HG03521 (cell line): ENCODE data around the gene KANK2.
A peak's percentile ranks its signal among the peaks of the same experiment; 100 is the strongest.
"Not testable (repeated sequence)": the region's sequence is repeated elsewhere in the genome, so short reads cannot be mapped to it uniquely, and the experiment has no call there.

Experiments used
- ATAC-seq: cut with Tn5 transposase; IDR thresholded peaks from one replicate; pipeline ENCODE4 v1.9.1; 2021; ENCODE audit warnings: mild to moderate bottlenecking, moderate library complexity; ENCODE audit not compliant: unreplicated experiment

KANK2 gene

DNA sequence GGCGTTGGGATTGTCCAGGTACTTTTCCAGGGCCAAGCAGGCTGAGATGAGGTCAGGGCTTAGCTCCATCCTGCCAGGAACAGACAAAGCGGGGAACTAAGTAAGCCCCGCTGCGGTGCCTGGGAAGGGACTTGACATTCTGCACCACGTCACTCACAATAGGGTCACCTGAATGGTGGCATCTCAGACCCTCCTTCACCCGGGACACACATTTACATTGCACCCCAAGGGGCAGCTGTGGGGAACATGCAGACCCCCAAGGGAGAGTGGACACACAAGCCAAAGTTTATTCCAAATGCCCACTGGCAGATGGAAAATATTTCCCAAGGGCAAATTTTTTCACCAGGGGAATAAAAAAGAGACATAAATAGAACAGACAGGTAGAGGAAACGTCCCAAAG is 21.4 kb downstream of the KANK2 start:
- ATAC-seq: no peak

DNA sequence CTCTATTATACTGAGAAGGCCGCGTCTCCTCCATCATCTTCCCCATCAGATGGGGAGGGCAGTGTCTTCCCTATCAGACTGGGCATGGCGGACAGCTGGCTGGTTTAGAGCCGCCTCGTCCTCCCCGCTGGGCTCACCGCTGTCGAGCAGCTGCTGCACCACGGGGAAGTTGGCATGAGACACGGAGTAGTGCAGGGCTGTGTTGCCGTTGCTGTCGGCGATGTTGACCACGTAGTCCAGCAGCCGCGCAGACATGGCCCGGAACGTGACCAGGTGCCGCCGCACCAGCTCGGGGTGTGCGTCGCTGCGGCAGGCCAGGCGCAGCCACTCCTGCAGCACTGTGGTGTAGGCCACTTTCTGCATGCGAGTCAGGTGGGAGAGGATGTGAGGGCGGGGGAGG is 23.0 kb downstream of the KANK2 start:
- ATAC-seq: no peak

DNA sequence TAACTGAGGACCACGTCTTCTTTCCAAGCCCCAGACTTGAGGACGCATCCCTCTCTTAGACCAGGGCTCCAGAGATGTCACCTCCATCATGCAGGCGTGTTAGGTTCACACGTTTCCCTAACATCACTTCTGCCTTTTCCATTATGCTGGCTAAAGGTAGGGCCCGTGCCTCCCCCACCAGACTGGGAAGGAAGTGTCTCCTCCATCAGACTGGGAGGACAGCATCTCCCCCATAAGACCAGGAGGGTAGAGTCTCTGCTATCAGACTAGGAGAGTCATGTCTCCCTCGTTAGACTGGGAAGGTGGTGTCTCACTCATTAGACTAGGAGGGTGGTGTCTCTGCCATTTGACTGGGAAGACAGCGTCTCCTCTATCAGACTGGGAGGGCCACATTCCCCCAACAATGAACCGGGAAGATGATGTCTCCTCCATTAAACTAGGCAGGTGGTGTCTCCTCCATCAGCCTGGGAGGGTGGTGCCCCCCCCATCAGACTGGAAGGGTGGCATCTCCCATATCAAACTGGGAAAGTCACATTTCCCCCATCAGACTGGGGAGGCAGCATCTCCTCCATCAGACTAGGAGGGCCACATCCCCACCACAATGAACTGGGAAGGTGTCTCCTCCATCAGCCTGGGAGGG is 23.7 kb downstream of the KANK2 start:
- no peak for ATAC-seq

DNA sequence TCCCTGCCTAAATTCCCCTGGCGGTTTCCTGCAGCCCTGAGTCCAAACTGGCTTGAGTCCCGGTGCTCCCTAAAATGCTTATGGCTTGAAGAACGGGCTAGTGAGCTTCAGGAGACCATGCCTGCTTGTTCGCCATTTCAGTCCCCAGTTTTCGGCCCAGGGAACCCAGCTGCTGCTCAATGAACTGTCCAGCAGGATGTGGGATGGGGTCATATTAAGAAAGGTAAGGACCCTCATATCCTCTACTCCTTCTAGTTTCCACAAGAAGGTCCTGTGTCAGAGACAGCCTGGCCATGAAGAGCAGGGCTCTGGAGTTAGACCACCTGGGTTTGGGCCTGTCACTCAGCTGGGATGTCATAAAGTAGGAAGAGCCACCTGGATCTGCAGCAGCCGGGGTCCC is 24.8 kb downstream of the KANK2 start:
- no peak for ATAC-seq

DNA sequence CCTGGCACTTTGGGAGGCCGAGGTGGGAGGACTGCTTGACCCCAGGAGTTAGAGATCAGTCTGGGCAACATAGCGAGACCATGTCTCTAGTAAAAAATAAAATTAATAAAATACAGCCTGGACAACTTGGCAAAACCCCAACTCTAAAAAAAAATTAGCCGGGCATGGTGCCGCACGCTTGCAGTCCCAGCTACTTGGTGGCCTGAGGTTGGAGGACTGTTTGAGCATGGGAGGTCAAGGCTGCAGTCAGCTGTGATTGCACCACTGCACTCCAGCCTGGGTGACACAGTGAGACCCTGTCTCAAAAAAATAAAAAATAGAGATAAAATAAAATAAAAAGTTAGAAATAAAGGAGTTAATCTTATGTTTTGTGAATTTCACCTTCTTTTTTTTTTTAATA is 26.2 kb downstream of the KANK2 start:
- no peak for ATAC-seq

DNA sequence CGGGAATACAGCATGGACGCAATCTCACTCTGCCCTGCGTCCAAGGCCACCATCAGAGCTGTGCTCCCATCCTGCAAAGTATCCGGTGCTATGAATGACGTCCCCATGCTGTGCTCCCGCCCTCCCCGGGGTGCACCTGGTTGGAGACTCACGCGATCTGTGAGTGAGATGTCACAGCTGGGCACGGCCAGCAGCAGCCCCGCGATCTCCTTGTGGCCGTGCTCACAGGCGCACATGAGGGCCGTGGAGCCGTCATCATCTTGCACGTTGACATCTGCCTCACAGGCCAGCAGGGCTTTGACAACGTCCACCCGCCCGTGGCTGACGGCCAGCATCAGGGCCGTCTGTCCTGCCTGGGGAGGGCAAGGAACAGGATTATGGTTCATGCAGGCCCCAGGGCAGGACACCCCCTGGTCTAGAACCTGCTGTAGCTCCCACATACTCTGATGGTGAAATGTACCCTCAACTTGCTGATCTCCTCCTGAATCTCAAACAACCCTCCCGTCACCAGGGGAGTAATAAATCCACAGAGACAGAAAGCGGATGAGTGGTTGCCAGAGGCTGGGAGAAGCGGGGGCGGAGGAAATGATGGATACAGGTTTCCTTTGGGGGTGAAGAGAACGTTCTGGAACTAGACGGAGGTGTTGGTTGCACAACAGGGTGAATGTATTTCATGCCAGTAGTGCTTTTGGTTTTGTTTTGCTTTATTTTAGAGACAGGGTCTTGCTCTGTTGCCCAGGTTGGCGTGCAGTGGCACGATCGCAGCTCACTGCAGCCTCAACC is 27.3 kb downstream of the KANK2 start:
- ATAC-seq: no peak

DNA sequence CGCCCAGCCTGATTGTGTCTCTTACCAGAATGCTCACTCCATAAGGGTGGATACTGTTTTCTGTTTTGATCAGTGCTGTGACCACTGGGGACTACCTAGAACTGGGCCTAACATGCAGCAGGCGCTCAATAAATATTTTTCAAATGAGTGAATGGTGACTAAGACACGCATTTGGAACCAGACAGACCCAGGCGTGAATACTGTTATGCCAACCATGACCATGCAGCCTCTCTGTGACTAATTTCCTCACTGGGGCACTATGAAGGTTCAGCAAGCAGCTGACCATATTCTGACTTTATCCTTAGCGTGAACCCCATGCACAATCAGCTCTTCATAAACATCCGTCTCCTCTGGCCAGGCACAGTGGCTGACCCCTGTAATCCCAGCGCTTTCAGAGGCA is 28.8 kb downstream of the KANK2 start:
- no peak for ATAC-seq

DNA sequence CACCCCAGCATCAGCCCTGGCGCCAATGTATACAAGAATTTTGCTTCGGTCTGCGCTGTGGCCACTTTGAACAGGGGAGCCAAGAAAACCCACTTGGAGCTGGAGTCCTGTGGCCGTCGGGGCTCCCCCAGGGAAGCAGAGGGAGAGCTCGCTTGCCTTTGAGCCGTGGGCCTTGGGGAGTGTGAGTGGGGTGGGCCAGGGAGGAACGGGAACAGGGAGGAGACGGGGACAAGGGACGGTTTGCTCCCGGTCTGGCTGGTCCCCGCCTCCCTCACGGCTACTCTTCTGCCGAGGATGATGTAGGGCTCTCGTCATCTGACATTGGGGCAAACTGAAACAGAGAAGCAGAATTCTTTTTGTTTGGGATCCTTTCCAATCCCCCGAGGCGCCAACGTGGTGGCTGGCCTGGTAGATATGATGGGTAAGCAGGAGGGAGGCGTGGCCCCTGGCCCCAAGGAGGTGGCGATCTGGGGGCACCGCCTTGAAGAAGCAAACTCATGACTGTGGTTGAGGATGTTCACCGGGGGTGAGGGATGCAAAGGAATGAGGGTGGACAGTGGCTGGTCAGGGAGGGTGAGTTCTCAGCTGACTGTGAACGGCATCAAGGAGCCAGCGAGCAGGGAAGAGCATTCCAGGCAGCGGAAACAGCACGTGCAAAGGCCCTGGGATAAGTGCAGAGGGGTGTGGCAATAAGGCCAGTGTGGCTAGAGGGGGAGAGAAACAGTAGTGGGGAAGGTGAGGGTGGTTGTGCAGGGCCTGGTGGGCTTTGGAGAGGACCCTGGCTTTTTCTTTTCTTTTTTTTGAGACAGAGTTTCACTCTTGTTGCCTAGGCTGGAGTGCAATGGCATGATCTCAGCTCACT is 30.8 kb downstream of the KANK2 start:
- no peak for ATAC-seq

DNA sequence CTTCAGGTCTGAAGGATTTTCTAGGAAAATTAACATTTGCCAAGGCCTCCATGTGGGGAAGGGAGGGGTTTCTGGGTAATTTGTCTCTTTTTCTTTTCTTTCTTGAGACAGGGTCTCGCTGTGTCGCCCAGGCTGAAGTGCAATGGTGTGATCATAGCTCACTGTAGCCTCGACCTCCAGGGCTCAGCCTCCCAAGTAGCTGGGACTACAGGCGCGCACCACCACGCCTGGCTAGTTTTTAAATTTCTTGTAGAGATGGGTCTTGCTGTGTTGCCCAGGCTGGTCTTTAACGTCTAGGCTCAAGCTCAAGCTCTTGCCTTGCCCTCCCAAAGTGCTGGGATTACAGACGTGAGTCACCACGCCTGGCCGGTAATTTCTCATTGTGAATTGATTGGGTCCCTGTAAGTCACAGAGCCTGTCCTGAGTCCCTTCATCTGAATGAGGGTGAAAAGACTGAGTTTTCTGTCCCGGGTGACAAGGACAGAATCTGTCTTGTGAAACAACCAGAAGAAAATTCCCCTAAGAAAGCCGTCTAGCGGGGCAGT is 31.8 kb downstream of the KANK2 start:
- no peak for ATAC-seq

DNA sequence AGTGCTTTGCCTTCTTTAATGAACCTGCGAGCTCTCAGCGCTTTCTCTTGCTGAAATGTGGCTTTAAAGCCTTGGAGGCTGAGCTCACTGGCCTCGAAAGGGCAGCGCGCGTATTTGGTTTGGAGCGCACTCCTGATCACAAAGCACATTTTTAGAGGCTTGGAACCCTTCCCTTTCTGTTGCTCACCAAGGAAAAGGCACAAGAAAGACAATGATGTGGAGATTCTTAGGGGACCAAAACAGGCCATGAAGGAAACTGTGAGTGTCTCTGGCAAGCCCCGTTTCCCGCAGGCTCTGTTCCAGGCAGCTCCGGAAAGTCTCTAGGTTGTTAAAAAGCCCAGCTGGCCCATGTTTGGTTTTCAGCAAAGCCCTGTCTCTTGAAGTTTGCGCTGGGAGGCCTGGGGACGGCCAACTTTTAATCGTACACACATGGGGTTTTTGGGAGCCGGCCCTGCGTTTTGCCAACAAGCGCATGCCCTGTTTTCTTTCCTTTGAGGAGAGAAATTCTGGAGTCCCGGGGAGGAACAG is 32.4 kb downstream of the KANK2 start:
- ATAC-seq: no peak

DNA sequence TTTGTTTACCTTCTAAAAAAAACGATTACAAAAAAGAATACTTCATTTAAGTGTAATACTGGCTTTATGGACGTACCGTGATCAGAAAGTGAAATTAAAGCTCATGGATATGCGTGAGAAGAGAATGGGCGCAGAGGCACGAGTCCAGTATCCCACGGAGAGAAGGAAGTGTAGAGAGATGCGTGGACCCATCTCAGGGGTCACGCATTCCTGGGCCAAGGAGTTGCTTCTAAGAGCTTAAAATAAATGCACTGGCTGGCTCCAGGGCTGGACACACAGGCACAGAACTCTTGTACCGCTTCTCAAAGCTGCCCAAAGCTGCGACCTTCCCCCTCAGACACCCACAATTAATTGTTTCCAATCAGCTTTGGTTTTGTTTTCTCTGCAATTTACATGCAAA is 33.0 kb downstream of the KANK2 start:
- no peak for ATAC-seq

DNA sequence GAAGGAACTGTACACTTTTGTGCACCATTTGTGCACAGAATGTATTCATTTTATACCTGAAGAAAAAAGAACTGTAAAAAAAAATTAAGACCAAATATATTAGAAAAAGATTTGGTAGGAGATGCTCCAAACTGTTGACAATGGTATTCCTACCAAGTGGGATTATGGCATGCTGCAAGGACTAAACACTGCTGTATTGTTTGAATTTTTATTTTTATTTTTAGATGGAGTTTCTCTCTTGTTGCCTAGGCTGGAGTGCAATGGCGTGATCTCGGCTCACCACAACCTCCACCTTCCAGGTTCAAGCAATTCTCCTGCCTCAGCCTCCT is 36.9 kb downstream of the KANK2 start:
- not testable (repeated sequence) for ATAC-seq

DNA sequence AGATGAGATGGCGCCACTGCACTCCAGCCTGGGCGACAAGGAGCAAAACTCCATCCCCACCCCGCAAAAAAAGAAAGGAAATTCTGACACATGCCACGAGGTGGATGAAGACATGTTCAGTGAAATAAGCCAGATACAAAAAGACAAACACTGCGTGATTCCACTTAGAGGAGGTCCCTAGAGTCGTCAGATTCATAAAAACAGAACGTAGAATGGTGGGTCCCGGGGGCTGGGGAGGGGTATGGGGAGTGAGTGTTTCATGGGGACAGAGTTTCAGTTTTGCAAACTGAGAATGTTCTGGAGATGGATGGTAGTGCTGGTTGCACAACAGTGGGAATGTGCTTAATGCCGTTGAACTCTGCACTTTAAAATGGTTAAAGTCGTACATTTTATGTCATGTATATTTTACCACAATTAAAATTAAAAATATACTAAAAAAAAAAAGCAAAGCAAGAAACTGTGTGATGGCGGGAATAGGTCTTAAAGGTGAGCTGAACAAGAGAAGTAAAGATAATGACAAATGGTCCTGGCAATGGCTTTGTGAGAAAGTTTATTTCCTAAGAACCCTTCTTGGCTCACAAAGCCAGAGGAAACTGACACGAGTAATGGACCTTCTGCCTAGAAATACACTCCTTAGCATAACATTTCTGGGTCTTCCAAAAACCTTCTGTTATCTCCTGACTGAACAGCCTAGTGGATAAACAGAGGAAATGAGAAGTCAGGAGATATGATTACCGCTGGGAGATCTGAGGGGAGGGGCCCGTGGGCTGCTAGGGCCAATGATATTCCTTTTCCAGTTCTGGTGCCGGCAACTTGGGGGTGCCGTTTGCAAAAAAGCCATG is 37.5 kb downstream of the KANK2 start:
- no peak for ATAC-seq

DNA sequence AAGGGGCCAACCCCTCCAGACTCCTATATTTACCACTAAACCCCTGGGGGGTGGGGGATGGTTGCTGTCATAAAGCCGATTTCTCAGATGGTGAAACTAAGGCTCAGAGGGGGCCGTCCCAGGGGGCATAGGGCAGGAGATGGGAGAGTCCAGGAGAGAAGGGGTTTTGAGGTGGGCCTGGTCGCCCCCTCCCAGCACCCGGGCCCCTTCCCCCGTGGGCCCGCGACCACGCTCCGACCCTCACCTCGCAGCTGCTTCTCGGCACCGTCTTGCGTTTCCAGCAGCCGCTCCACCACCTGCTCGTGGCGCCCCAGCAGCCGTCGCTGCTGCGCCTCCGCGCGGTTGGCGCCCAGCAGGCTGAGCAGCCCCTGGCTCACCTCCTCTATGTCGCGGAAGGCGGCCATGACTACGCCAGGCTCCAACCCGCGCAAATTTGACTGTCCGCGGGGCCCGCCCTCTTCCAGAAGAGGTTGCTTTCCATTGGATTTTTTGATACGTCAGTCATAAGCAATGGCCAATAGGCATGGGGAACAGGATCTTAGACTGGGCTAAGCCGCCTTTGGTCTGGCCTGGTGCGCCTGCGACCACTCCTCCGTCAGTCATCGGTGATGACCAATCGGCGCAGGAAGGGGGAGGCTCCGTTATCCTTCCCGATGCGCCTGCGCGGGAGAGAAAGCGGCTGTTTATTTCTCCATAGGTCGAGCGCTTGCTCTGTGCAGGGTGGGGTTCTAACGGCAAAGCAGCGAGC is 41.8 kb downstream of the KANK2 start, which contains the start of gene SPC24:
Gene SPC24, minus strand, starts transcription at position 410 of the 748 bp plus-strand sequence. Its CDS starts 6 bp downstream, at position 404.
- peak; percentile 89 for ATAC-seq

DNA sequence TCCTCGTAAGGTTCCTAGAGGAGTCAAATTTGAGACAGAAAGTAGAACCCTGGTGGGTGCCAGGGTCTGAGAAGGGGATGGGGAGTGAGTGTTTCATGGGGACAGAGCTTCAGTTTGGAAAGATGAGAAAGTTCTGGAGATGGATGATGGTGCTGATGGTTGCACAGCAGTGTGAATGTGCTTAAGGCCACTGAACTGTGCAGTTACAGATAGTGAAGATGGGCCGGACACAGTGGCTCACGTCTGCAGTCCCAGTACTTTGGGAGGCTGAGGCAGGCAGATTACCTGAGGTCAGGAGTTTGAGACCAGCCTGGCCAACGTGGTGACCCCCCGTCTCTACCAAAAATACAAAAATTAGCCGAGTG is 42.7 kb downstream of the KANK2 start:
- no peak for ATAC-seq

DNA sequence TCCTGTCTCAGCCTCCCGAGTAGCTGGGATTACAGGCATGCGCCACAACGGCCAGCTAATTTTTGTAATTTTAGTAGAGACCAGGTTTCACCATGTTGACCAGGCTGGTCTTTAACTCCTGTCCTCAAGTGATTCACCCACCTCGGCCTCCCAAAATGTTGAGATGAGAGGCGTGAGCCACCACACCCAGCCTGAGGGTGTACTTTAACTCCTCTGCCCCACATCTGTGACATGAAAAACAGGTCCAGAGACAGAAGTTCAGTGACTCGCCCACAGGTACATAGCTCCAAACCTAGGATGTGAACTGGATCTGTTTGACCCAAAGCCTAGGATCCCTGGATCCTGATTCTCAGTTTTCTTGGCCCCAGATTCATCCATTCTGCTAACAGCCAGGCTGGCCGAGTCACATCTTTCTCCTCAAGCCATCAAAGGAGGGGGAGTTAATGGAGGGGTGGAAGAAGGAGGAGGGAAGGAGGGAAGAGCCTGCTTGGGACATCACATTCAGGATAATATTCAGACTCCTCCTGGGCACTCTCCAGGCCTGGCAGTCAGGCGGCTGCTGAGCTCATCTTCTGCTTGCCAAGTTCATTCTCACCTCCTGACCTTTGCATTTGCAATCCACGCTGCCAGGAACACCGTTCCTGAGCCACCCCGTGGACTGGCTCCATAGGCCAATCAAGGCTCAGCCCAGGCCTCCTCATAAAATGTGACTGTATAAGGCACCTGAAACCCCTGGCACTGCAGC is 44.9 kb downstream of the KANK2 start:
- no peak for ATAC-seq

DNA sequence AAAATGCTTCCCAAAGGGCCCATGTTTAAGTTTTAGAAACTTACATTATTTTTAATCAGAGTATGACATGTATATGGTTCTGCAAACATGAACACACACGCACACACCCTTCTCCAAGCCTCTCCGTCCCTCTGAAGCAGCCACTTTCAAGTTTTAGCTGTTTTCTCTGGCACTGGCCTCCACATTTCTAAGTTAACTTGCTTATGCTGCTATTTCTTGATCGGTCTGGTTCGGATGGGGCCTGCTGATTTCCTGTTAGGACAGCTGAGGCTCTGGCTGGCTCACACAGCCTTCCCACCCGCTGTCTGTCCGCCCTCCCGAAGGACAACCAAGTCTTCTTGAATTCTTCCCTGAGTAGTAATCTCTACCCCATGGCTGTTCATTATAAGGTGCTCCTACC is 46.2 kb downstream of the KANK2 start:
- no peak for ATAC-seq

DNA sequence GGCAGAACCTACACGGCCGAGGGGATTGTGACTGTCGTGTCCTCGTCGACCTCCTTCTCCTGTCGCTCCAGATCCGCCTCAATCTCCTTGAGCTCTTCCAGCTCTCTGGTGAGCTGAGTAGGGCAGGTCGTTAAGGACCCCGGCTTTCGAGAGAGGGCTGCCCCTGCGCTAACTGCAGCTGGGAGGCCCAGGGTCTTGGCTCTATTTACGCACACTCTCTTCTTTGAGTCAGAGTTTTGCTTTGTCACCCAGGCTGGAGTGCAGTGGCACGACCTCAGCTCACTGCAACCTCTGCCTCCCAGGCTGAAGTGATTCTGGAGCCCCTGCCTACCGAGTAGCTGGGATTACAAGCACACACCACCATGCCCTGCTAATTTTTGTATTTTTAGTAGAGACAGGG is 49.3 kb downstream of the KANK2 start:
- no peak for ATAC-seq

DNA sequence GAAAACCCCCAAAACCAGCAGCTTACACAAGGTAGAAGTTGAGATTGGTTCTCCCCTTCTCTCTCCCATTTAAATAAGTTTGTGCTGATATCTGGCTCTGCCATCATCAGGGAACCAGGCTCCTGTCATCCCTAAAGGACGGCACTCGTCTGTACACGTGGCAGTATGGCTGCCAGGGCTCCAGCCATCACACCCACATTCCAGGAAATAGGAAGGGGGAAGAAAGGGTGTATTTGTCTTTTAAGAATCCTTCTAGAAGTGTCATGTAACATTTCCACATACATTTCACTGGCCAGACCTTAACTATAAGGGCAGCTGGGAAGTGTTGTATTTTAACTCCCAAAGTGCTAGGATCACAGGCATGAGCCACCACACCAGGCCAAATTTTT is 51.8 kb downstream of the KANK2 start:
- no peak for ATAC-seq
